WTC11 (cell line): ENCODE results near the gene ASCL3. TPM values are rescaled to one million over a fixed set of nuclear protein-coding genes. Genes with fewer than 3 reads are reported as not detected.

Source experiments
- ATAC-seq: fragments of 200-7000 bp; cut with Tn5 transposase; 2 replicates; pipeline ENCODE4 v1.10.0; 2021; ENCODE audit warnings: mild to moderate bottlenecking, moderate library complexity
- CTCF ChIA-PET: fragments of 300-600 bp; sonication (Branson Sonifier 250); formaldehyde crosslinking; loops from one replicate; lab custom pipeline; 2021; ENCODE audit warnings: antibody characterized with exemption; lab: Charles Lee
- POLR2A ChIA-PET: fragments of 350-600 bp; sonication (Branson Sonifier 250); formaldehyde crosslinking; loops from one replicate; lab custom pipeline; 2021; ENCODE audit warnings: antibody characterized with exemption; lab: Charles Lee
- DNase-seq: peaks from one replicate; pipeline ENCODE4 v3.0.0; 2021; ENCODE audit warnings: low spot score
- H3K27ac Mint-ChIP-seq: 2 replicates; pipeline ENCODE4 v1.8.0; 2021; ENCODE audit warnings: mixed read lengths
- H3K27me3 Mint-ChIP-seq: 2 replicates; pipeline ENCODE4 v1.8.0; 2021; ENCODE audit warnings: low read depth, mild to moderate bottlenecking, moderate library complexity, mixed read lengths
- H3K36me3 Mint-ChIP-seq: 2 replicates; pipeline ENCODE4 v1.8.0; 2021; ENCODE audit warnings: mixed read lengths
- H3K4me1 Mint-ChIP-seq: 2 replicates; pipeline ENCODE4 v1.8.0; 2022; ENCODE audit warnings: mixed read lengths
- H3K4me3 Mint-ChIP-seq: 2 replicates; pipeline ENCODE4 v1.8.0; 2021; ENCODE audit warnings: mild to moderate bottlenecking, moderate library complexity, mixed read lengths
- H3K9me3 Mint-ChIP-seq: 2 replicates; pipeline ENCODE4 v1.8.0; 2021; ENCODE audit warnings: mixed read lengths
- AR ChIP-seq: fragments of 250-450 bp; sonication (Bioruptor Pico); IDR thresholded peaks from 2 replicates; pipeline ENCODE4 v1.9.0; 2021; ENCODE audit warnings: mild to moderate bottlenecking
- ATF1 ChIP-seq: sonication (generic); formaldehyde crosslinking; IDR thresholded peaks from 2 replicates; pipeline ENCODE4 v1.8.1; 2023; ENCODE audit warnings: mild to moderate bottlenecking, moderate library complexity, missing genetic modification reagents
- E2F4 ChIP-seq: sonication (generic); formaldehyde crosslinking; IDR thresholded peaks from 2 replicates; pipeline ENCODE4 v1.8.1; 2022; ENCODE audit warnings: low read depth, mild to moderate bottlenecking, moderate library complexity, missing genetic modification reagents, borderline replicate concordance
- E2F5 ChIP-seq: sonication (generic); formaldehyde crosslinking; IDR thresholded peaks from 2 replicates; pipeline ENCODE4 v1.8.1; 2022; ENCODE audit warnings: mild to moderate bottlenecking, moderate library complexity, missing genetic modification reagents
- ELF4 ChIP-seq: sonication (generic); formaldehyde crosslinking; IDR thresholded peaks from 2 replicates; pipeline ENCODE4 v1.8.1; 2022; ENCODE audit warnings: low read depth, mild to moderate bottlenecking, moderate library complexity, missing genetic modification reagents
- EMX1 ChIP-seq: fragments of 250-450 bp; sonication (Bioruptor Pico); IDR thresholded peaks from 2 replicates; pipeline ENCODE4 v1.8.0; 2021; ENCODE audit warnings: mild to moderate bottlenecking
- ERG ChIP-seq: fragments of 250-450 bp; sonication (Bioruptor Pico); IDR thresholded peaks from 2 replicates; pipeline ENCODE4 v1.8.0; 2021; ENCODE audit warnings: mild to moderate bottlenecking
- FOXK1 ChIP-seq: sonication (generic); formaldehyde crosslinking; IDR thresholded peaks from 2 replicates; pipeline ENCODE4 v1.8.0; 2022; ENCODE audit warnings: mild to moderate bottlenecking, moderate library complexity, missing genetic modification reagents
- FOXP4 ChIP-seq: sonication (generic); formaldehyde crosslinking; IDR thresholded peaks from 2 replicates; pipeline ENCODE4 v1.8.0; 2022; ENCODE audit warnings: mild to moderate bottlenecking, missing genetic modification reagents
- IRF1 ChIP-seq: sonication (generic); formaldehyde crosslinking; IDR thresholded peaks from 2 replicates; pipeline ENCODE4 v1.8.0; 2023; ENCODE audit warnings: missing genetic modification reagents
- JUN ChIP-seq: sonication (generic); formaldehyde crosslinking; IDR thresholded peaks from 2 replicates; pipeline ENCODE4 v1.8.0; 2023; ENCODE audit warnings: mild to moderate bottlenecking, missing genetic modification reagents
- NFATC4 ChIP-seq: fragments of 250-450 bp; sonication (Bioruptor Pico); IDR thresholded peaks from 2 replicates; pipeline ENCODE4 v1.9.0; 2021; ENCODE audit warnings: mild to moderate bottlenecking
- NFYB ChIP-seq: sonication (generic); formaldehyde crosslinking; conservative IDR thresholded peaks from 2 replicates; pipeline ENCODE4 v1.8.0; 2022; ENCODE audit warnings: low read depth, missing genetic modification reagents
- NR3C1 ChIP-seq: sonication (generic); formaldehyde crosslinking; conservative IDR thresholded peaks from 2 replicates; pipeline ENCODE4 v1.8.1; 2023; ENCODE audit warnings: low read depth, mild to moderate bottlenecking, missing genetic modification reagents
- PRRX2 ChIP-seq: fragments of 250-450 bp; sonication (Bioruptor Pico); IDR thresholded peaks from 2 replicates; pipeline ENCODE4 v1.8.0; 2021; ENCODE audit warnings: mild to moderate bottlenecking
- RELA ChIP-seq: sonication (generic); formaldehyde crosslinking; IDR thresholded peaks from 2 replicates; pipeline ENCODE4 v1.8.1; 2022; ENCODE audit warnings: missing genetic modification reagents, mild to moderate bottlenecking, borderline replicate concordance
- ZNF219 ChIP-seq: sonication (generic); formaldehyde crosslinking; IDR thresholded peaks from 2 replicates; pipeline ENCODE4 v1.8.0; 2023; ENCODE audit warnings: missing genetic modification reagents, mild to moderate bottlenecking, borderline replicate concordance
- ZNF423 ChIP-seq: fragments of 250-450 bp; sonication (Bioruptor Pico); IDR thresholded peaks from 2 replicates; pipeline ENCODE4 v2.1.2; 2022; ENCODE audit warnings: mild to moderate bottlenecking, moderate library complexity
- total RNA-seq: library from RNA; stranded (reverse); gene quantifications from 3 replicates; pipeline ENCODE4 v1.2.3, GENCODE V29; 2021

ASCL3 gene
- total RNA-seq, 1 experiment from 2014 or later, result not detected

- no peak for TF ChIP-seq E2F4 (CRISPR knock-in tag)
- TF ChIP-seq AR (CRISPR knock-in tag), result no peak
- no peak for TF ChIP-seq ATF1 (CRISPR knock-in tag)
- no peak for TF ChIP-seq NR3C1 (CRISPR knock-in tag)
Measured at GRCh38 chr11:8908099-8908498, 34.7 kb downstream of the ASCL3 start (continued).

GRCh38 chr11:8907116-8907515 lies 35.7 kb downstream of the ASCL3 start:
- peaks cover 4% of the 10 kb centered on the region; the same call in 1 of the 2 replicates for H3K36me3 Mint-ChIP-seq
- H3K27ac Mint-ChIP-seq, result no peak overlapping the region
- ATAC-seq (no peak), DNase-seq (no peak)
- H3K4me1 Mint-ChIP-seq, result peaks cover 9% of the 10 kb centered on the region
- peaks cover 31% of the 10 kb centered on the region for H3K27me3 Mint-ChIP-seq
- peaks cover 6% of the 10 kb centered on the region for H3K9me3 Mint-ChIP-seq
- no peak overlapping the region for H3K4me3 Mint-ChIP-seq
- ChIA-PET POLR2A (no interaction called here), CTCF (no interaction called here)
- no peak for TF ChIP-seq JUN
- no peak for TF ChIP-seq NFYB (CRISPR knock-in tag)
- no peak for TF ChIP-seq ZNF423
- TF ChIP-seq ELF4 (CRISPR knock-in tag), result no peak
- no peak for TF ChIP-seq EMX1
- no peak for TF ChIP-seq PRRX2
- no peak for TF ChIP-seq IRF1
- TF ChIP-seq ZNF219, result no peak
- no peak for TF ChIP-seq NFATC4 (CRISPR knock-in tag)
- no peak for TF ChIP-seq RELA
- TF ChIP-seq E2F5, result no peak
- no peak for TF ChIP-seq FOXK1
- no peak for TF ChIP-seq ERG (CRISPR knock-in tag)
- TF ChIP-seq FOXP4 (CRISPR knock-in tag), result no peak
